Lower leg skin (tissue), 3 donors: ENCODE results near the gene RTKN2.

ENCODE experiments used
- POLR2A ChIP-seq, 2 donors: fragments of 450-650 bp; IDR thresholded peaks; one replicate each; pipeline ENCODE4 v1.6.1; 2016 to 2017; ENCODE audit warnings: antibody characterized with exemption in 2 of 2, mild to moderate bottlenecking in 1 of 2, moderate library complexity in 1 of 2
- TF ChIP-seq, protein P1 (sequence below), 3 donors: fragments of 450-650 bp; IDR thresholded peaks; one replicate each; pipeline ENCODE4 v1.5.1; 2016; ENCODE audit warnings: antibody characterized with exemption in 3 of 3, mild to moderate bottlenecking in 3 of 3, moderate library complexity in 2 of 3

DNA sequence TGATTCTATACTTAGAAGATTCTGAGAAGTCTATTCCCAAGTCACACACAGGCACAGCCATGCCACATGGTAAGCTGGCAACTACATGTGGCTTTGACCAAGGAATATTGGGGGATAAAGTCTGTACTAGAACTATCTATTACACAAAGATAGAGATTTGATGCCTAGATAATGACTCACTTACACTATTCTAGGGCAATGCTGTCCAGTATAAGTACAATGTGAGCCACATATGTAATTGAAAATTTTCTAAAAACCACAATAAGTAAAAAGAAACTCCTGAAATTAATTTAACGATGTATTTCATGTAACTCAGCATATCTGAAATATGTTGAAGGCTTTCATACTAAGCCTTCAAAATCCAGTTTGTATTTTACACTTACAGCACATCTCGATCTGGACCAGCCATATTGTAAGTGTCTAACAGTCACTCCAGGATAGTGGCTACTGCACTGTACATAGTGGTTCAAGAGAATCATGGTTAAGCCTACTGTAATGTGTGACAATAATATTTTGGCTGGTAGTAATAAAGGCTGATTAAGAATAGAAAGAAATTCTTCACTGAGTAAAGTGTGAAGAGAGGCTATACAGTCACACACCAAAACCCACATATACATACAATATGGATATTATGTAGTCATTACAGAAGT, 62.8 kb downstream of the RTKN2 start:
- TF ChIP-seq, protein P1, sequence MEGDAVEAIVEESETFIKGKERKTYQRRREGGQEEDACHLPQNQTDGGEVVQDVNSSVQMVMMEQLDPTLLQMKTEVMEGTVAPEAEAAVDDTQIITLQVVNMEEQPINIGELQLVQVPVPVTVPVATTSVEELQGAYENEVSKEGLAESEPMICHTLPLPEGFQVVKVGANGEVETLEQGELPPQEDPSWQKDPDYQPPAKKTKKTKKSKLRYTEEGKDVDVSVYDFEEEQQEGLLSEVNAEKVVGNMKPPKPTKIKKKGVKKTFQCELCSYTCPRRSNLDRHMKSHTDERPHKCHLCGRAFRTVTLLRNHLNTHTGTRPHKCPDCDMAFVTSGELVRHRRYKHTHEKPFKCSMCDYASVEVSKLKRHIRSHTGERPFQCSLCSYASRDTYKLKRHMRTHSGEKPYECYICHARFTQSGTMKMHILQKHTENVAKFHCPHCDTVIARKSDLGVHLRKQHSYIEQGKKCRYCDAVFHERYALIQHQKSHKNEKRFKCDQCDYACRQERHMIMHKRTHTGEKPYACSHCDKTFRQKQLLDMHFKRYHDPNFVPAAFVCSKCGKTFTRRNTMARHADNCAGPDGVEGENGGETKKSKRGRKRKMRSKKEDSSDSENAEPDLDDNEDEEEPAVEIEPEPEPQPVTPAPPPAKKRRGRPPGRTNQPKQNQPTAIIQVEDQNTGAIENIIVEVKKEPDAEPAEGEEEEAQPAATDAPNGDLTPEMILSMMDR (IDR thresholded peaks at IDR 0.05): no peak
- TF ChIP-seq POLR2A (IDR thresholded peaks at IDR 0.05): no peak
